Activated CD8-positive, alpha-beta memory T cell treated with anti-CD3 and anti-CD28 coated beads for 36 hours (primary cell): ENCODE measurements around the gene NECAP2. TPM values are rescaled to one million over a fixed set of nuclear protein-coding genes. Genes with fewer than 3 reads are reported as not detected.
"Not testable (repeated sequence)": the region's sequence is repeated elsewhere in the genome, so short reads cannot be mapped to it uniquely, and the experiment has no call there.

ENCODE experiments used
- CTCF ChIA-PET: fragments of 350-600 bp; sonication (Branson Sonifier 250); formaldehyde crosslinking; loops from one replicate; lab custom pipeline; 2021; ENCODE audit warnings: antibody characterized with exemption; lab: Charles Lee
- POLR2A ChIA-PET: fragments of 350-600 bp; sonication (Branson Sonifier 250); formaldehyde crosslinking; loops from one replicate; lab custom pipeline; 2021; ENCODE audit warnings: antibody characterized with exemption; lab: Charles Lee
- total RNA-seq, 2 experiments: library from RNA; stranded (reverse); gene quantifications; one replicate each; pipeline ENCODE4 v1.2.3, GENCODE V29; 2021

The NECAP2 gene
- total RNA-seq, 2 experiments from 2014 or later = 62.3 to 64.2 TPM

GRCh38 chr1:16449065-16449464, 8.5 kb downstream of the NECAP2 start:
- ChIA-PET CTCF (no interaction called here), POLR2A (no interaction called here)

GRCh38 chr1:16449666-16450065, 9.1 kb downstream of the NECAP2 start:
- POLR2A ChIA-PET = no interaction called here

GRCh38 chr1:16450863-16451481, 10.4 kb downstream of the NECAP2 start:
- ChIA-PET POLR2A (interaction anchor here (0.6 kb wide), 1 partner anchor 12 kb away, joined by 10 read pairs; no protein-coding TSS in a partner anchor), CTCF (interaction anchor here (0.5 to 0.7 kb wide), 2 partner anchors 30 to 83 kb away, joined by 3 read pairs; no protein-coding TSS in a partner anchor)

More at GRCh38 chr1:16449666-16450065, 9.1 kb downstream of the NECAP2 start:
- CTCF ChIA-PET = no interaction called here

- POLR2A ChIA-PET = interaction anchor here (0.5 kb wide), 1 partner anchor 114 kb away, joined by 10 read pairs; no protein-coding TSS in a partner anchor
- CTCF ChIA-PET = no interaction called here
Measured at GRCh38 chr1:16451841-16452528, 11.5 kb downstream of the NECAP2 start.

- POLR2A ChIA-PET, CTCF ChIA-PET: not testable (repeated sequence)
Measured at GRCh38 chr1:16454909-16455308, 14.4 kb downstream of the NECAP2 start.

GRCh38 chr1:16456151-16456550, 15.6 kb downstream of the NECAP2 start:
- CTCF ChIA-PET, POLR2A ChIA-PET: not testable (repeated sequence)

- POLR2A ChIA-PET = no interaction called here
- CTCF ChIA-PET = no interaction called here
Measured at GRCh38 chr1:16458831-16459230, 18.3 kb downstream of the NECAP2 start.

GRCh38 chr1:16459352-16459925, 18.9 kb downstream of the NECAP2 start:
- ChIA-PET CTCF (no interaction called here), POLR2A (no interaction called here)

GRCh38 chr1:16461681-16462080, 21.2 kb downstream of the NECAP2 start:
- ChIA-PET CTCF (no interaction called here), POLR2A (interaction anchor here (0.5 to 0.7 kb wide), 2 partner anchors 13 to 460 kb away, joined by 3 to 4 read pairs; partner anchors contain the start of gene CROCC)

- POLR2A ChIA-PET = no interaction called here
- CTCF ChIA-PET = no interaction called here
Measured at GRCh38 chr1:16462773-16463330, 22.3 kb downstream of the NECAP2 start.

GRCh38 chr1:16464917-16465625, 24.5 kb downstream of the NECAP2 start:
- ChIA-PET POLR2A (no interaction called here), CTCF (no interaction called here)

- CTCF ChIA-PET = no interaction called here
- POLR2A ChIA-PET = no interaction called here
Measured at GRCh38 chr1:16468558-16468957, 28.0 kb downstream of the NECAP2 start.

GRCh38 chr1:16474166-16474800, 33.8 kb downstream of the NECAP2 start:
- ChIA-PET CTCF (no interaction called here), POLR2A (no interaction called here)

GRCh38 chr1:16474891-16475290, 34.4 kb downstream of the NECAP2 start:
- CTCF ChIA-PET = not testable (repeated sequence)
- POLR2A ChIA-PET = interaction anchor here (0.5 kb wide), 1 partner anchor 14 kb away, joined by 4 read pairs; no protein-coding TSS in a partner anchor

- POLR2A ChIA-PET = interaction anchor here (0.5 kb wide), 1 partner anchor 36 kb away, joined by 3 read pairs; no protein-coding TSS in a partner anchor
- CTCF ChIA-PET = not testable (repeated sequence)
Measured at GRCh38 chr1:16475771-16476770, 35.5 kb downstream of the NECAP2 start.

GRCh38 chr1:16478091-16478490, 37.6 kb downstream of the NECAP2 start:
- ChIA-PET CTCF (interaction anchor here (0.6 kb wide), 1 partner anchor 732 kb away, joined by 3 read pairs; no protein-coding TSS in a partner anchor), POLR2A (no interaction called here)

GRCh38 chr1:16483146-16483545, 42.6 kb downstream of the NECAP2 start:
- CTCF ChIA-PET, POLR2A ChIA-PET: not testable (repeated sequence)
